Measurements from ENCODE around the gene ARHGAP24. TPM values are rescaled to one million over a fixed set of nuclear protein-coding genes. Genes with fewer than 3 reads are reported as not detected.

The ARHGAP24 gene
- total and polyA plus RNA-seq, 9 donors, result 6.6 to 16.7 (median 10.0) TPM

GRCh38 chr4:85828027-85828890 lies 353.3 kb downstream of the ARHGAP24 start:
- TF ChIP-seq, protein P1, sequence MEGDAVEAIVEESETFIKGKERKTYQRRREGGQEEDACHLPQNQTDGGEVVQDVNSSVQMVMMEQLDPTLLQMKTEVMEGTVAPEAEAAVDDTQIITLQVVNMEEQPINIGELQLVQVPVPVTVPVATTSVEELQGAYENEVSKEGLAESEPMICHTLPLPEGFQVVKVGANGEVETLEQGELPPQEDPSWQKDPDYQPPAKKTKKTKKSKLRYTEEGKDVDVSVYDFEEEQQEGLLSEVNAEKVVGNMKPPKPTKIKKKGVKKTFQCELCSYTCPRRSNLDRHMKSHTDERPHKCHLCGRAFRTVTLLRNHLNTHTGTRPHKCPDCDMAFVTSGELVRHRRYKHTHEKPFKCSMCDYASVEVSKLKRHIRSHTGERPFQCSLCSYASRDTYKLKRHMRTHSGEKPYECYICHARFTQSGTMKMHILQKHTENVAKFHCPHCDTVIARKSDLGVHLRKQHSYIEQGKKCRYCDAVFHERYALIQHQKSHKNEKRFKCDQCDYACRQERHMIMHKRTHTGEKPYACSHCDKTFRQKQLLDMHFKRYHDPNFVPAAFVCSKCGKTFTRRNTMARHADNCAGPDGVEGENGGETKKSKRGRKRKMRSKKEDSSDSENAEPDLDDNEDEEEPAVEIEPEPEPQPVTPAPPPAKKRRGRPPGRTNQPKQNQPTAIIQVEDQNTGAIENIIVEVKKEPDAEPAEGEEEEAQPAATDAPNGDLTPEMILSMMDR (IDR thresholded peaks at IDR 0.05), result no peak
- no peak for TF ChIP-seq EP300 (IDR thresholded peaks at IDR 0.05)
- no peak for TF ChIP-seq POLR2A (IDR thresholded peaks at IDR 0.05)
- H3K27ac ChIP-seq, result no peak overlapping the region
- no peaks in the 10 kb centered on the region for H3K9me3 ChIP-seq
- peaks cover 6% of the 10 kb centered on the region for H3K4me1 ChIP-seq (ENCODE audit: insufficient read depth)
- no peak for DNase-seq
- no peaks in the 10 kb centered on the region for H3K27me3 ChIP-seq
- 34 to 42% (median 42%) methylated on average over 13 of the region's 13 CpGs for WGBS, 3 donors
- intact Hi-C loops (cut with DNase I), result no loop called here
- H3K4me3 ChIP-seq, result no peak overlapping the region
- no peaks in the 10 kb centered on the region for H3K36me3 ChIP-seq

DNA sequence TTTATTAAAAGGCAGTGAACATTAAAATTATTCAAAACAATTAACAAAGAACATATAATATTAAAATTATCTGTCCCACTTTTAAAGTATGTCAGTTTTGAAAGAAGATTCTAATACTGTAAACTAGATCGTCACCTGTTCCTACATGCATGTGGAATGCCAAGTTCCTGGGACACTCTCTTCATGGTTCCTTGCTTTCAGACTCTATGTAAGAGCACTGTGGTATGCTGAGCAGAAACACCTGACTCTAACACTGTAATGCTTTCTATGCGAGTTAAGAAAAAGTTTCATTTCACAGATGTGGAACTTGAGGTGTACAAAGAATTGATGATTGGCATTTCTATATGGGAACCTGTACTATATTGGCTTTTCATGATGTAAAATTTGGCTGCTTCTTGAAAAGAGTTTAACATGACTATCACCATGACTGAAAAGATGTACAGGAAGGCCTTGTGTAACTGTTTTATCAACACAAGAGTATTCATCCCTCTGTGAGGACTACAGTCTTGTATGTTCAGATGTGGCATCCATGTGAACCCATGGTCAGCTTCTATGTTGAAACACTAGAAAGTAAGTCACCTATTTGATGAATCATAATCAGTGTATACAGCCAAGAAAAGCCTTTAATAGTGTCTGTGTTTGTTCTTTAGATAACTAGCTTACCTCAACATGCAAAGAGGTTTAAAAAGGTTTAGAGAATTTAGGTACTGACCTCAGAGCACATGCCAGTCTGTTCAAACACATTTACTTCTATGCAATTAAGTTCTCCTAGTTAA lies 354.5 kb downstream of the ARHGAP24 start:
- peaks cover 4% of the 10 kb centered on the region for H3K4me1 ChIP-seq (ENCODE audit: insufficient read depth)
- intact Hi-C loops (cut with DNase I), result no loop called here
- H3K4me3 ChIP-seq, result no peak overlapping the region
- no peak overlapping the region for H3K27ac ChIP-seq
- H3K9me3 ChIP-seq, result no peaks in the 10 kb centered on the region
- 73 to 91% (median 77%) methylated on average over 2 of the region's 2 CpGs for WGBS, 3 donors
- DNase-seq, result no peak
- no peaks in the 10 kb centered on the region for H3K27me3 ChIP-seq
- no peaks in the 10 kb centered on the region for H3K36me3 ChIP-seq
- TF ChIP-seq, protein P1 (IDR thresholded peaks at IDR 0.05), result no peak
- TF ChIP-seq EP300 (IDR thresholded peaks at IDR 0.05), result no peak
- TF ChIP-seq POLR2A (IDR thresholded peaks at IDR 0.05), result no peak

GRCh38 chr4:85831647-85832046 lies 356.7 kb downstream of the ARHGAP24 start:
- 91 to 96% (median 91%) methylated on average over 3 of the region's 3 CpGs for WGBS, 3 donors
- no peaks in the 10 kb centered on the region for H3K36me3 ChIP-seq
- intact Hi-C loops (cut with DNase I), result no loop called here
- TF ChIP-seq POLR2A (IDR thresholded peaks at IDR 0.05), result no peak
- TF ChIP-seq EP300 (IDR thresholded peaks at IDR 0.05), result no peak
- TF ChIP-seq, protein P1 (IDR thresholded peaks at IDR 0.05), result no peak
- no peaks in the 10 kb centered on the region for H3K9me3 ChIP-seq
- H3K27me3 ChIP-seq, result no peaks in the 10 kb centered on the region
- H3K27ac ChIP-seq, result no peak overlapping the region
- no peak for DNase-seq
- no peak overlapping the region for H3K4me3 ChIP-seq
- H3K4me1 ChIP-seq (ENCODE audit: insufficient read depth), result peaks cover 4% of the 10 kb centered on the region

- Histone ChIP-seq H3K9me3 (no peaks in the 10 kb centered on the region), H3K4me3 (no peak overlapping the region), H3K4me1 (ENCODE audit: insufficient read depth) (no peaks in the 10 kb centered on the region), H3K27ac (no peak overlapping the region), H3K36me3 (no peaks in the 10 kb centered on the region), H3K27me3 (no peaks in the 10 kb centered on the region)
- 40 to 42% (median 41%) methylated on average over 3 of the region's 3 CpGs for WGBS, 3 donors
- no peak for TF ChIP-seq POLR2A (IDR thresholded peaks at IDR 0.05)
- TF ChIP-seq, protein P1 (IDR thresholded peaks at IDR 0.05), result no peak
- no peak for TF ChIP-seq EP300 (IDR thresholded peaks at IDR 0.05)
- DNase-seq, result no peak
- intact Hi-C loops (cut with DNase I), result no loop called here
Observed at GRCh38 chr4:85833302-85833701, 358.4 kb downstream of the ARHGAP24 start.

Data from ovary (tissue), 9 donors.